ENCODE data around the gene TMEM259.

Gene TMEM259

DNA sequence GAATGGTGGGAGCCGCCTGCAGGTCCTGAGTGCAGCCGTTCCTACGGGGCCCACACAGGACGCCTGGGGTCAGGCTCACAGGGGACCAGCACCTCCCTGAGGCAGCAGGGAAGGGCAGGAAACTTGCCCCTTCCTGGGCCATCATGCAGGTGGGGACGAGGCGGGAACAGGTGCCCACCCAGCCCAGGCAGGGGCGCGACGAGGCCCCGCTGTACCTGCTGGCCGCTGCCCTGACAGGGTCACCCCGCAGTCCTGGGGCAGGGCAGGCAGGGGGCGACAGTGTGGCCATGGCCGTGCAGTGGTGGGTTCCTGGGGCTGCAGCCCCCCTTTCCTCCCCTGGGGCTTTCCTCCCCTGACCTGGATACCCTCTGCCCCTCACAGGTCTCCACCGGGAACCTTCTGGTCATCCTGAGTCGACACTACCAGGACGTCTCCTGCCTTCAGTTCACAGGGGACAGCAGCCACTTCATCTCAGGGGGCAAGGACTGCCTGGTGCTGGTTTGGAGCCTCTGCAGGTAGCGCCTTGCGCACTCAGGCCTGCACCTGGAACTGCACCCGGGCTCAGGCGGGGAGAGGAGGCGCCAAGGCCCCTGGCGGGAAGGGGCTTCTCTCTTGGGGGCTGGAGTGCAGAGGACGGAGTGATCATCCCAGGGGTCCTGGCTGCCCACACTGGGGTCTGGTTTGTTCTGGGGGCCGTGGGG lies 31.4 kb downstream of the TMEM259 start:
- Histone ChIP-seq H3K9ac (ENCODE audit: low read depth, low read length) (no peak overlapping the region), H3K36me3 (ENCODE audit: insufficient read depth, low read length) (no peaks in the 10 kb centered on the region; the same call in 1 of the 2 replicates), H3K4me1 (ENCODE audit: insufficient read depth, low read length) (peaks cover 8% of the 10 kb centered on the region; the same call in 1 of the 2 replicates)

DNA sequence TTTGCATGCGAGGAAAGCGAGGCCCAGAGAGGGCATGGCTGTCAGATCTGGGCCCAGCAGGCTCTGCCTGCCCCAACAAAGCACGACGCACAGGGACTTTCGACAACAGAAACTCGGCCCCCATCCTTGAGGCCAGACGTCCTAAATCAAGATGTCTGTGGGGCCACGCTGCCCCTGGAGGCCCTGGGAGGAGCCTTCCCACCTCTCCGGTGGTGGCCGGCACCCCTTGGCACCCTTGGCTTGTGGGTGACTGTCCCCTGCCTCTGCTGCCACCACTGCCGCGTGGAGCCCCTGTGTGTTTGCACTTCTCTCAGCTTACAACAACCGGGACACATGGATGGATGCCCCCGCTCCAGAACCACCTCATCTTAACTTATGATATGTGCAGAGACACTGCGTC lies 32.4 kb downstream of the TMEM259 start:
- peaks cover 8% of the 10 kb centered on the region; the same call in 1 of the 2 replicates for H3K4me1 ChIP-seq (ENCODE audit: insufficient read depth, low read length)
- H3K9me3 ChIP-seq (ENCODE audit: control insufficient read depth, insufficient read depth, low read length) = no peaks in the 10 kb centered on the region
- no peak overlapping the region for H3K9ac ChIP-seq (ENCODE audit: low read depth, low read length)
- H3K36me3 ChIP-seq (ENCODE audit: insufficient read depth, low read length) = no peaks in the 10 kb centered on the region; the same call in 1 of the 2 replicates

More for the DNA sequence above, 31.4 kb downstream of the TMEM259 start:
- no peaks in the 10 kb centered on the region for H3K9me3 ChIP-seq (ENCODE audit: control insufficient read depth, insufficient read depth, low read length)

DNA sequence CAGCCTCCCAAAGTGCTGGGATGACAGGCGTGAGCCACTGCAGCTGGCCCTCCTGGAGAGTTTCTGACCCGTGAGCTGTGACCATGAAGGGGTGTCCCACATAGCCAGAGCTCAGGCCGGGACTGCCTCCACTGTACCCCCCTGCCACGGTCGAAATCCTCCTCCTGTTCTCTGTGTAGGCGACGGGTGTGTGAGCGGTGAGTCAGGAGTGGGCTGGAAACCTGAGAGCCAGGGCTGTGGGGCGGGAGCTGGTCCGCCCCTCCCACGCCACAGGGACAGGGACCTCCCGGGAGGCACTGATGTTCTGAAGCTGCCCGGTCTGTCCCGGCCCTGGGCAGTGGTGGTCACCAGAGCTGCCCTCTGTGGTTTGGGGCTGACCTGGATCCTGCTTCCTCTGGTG lies 32.8 kb downstream of the TMEM259 start:
- Histone ChIP-seq H3K9ac (ENCODE audit: low read depth, low read length) (no peak overlapping the region), H3K36me3 (ENCODE audit: insufficient read depth, low read length) (no peaks in the 10 kb centered on the region), H3K9me3 (ENCODE audit: control insufficient read depth, insufficient read depth, low read length) (no peaks in the 10 kb centered on the region), H3K4me1 (ENCODE audit: insufficient read depth, low read length) (peaks cover 8% of the 10 kb centered on the region; the same call in 1 of the 2 replicates)

DNA sequence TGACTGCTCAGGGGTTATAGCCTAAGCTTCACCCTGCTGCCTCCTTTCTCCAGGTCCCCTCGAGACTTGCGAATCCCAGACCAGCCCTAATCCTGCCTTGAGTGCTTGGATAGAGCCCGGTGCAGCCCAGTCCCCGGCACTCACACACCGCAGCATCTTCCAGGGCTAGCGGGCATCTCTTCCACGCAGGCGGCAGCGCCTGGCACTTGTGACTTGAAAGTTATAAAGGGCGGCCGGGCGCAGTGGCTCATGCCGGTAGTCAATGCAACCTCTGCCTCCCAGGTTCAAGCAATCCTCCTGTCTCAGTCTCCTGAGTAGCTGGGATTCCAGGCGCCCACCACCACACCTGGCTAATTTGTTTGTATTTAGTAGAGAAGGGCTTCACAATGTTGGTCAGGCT lies 34.8 kb downstream of the TMEM259 start:
- Histone ChIP-seq H3K9me3 (ENCODE audit: control insufficient read depth, insufficient read depth, low read length) (no peaks in the 10 kb centered on the region), H3K36me3 (ENCODE audit: insufficient read depth, low read length) (no peaks in the 10 kb centered on the region), H3K4me1 (ENCODE audit: insufficient read depth, low read length) (peaks cover 8% of the 10 kb centered on the region; the same call in 1 of the 2 replicates), H3K9ac (ENCODE audit: low read depth, low read length) (no peak overlapping the region)

DNA sequence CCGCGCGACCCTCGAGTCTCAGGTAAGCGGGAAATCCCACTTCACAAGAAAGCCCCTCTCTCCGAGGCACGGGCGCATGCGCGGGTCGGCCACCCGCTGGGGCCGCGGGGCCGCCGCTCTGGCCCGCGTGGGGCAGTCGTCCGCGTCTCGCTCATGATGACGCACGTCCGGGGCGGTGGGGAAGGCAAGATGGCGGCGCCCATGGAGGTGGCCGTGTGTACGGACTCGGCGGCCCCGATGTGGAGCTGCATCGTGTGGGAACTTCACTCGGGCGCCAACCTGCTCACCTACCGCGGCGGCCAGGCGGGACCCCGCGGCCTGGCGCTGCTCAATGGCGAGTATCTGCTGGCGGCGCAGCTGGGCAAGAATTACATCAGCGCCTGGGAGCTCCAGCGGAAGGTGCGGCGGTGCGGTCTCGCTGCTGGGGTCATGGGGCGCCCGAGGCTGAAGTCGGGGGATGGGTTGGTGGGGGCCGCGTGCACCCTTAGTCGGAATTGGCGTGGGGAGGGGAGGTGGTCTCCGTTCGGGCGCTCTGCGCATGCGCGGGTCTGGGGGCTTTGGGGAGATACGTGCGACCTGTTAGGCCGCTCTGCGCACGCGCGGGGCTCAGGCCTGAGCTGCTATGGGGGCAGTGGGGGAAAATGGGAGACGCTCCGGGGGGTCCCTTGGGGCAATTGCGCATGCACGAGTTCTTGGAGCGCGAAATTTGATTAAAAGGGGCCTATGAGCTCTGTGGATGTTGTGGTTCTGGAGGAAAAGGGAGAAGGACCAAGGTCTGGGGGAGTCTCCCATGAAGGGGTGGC lies 36.6 kb downstream of the TMEM259 start, which contains the start of gene WDR18:
WDR18 (plus strand) TSS at position 181 of the 803 bp plus-strand sequence; CDS start at position 190, 9 bp downstream.
- Histone ChIP-seq H3K4me1 (ENCODE audit: insufficient read depth, low read length) (peaks cover 5% of the 10 kb centered on the region; the same call in 1 of the 2 replicates), H3K9ac (ENCODE audit: low read depth, low read length) (peak within 1 kb of the TSS; percentile 98), H3K9me3 (ENCODE audit: control insufficient read depth, insufficient read depth, low read length) (no peaks in the 10 kb centered on the region), H3K36me3 (ENCODE audit: insufficient read depth, low read length) (no peaks in the 10 kb centered on the region)

DNA sequence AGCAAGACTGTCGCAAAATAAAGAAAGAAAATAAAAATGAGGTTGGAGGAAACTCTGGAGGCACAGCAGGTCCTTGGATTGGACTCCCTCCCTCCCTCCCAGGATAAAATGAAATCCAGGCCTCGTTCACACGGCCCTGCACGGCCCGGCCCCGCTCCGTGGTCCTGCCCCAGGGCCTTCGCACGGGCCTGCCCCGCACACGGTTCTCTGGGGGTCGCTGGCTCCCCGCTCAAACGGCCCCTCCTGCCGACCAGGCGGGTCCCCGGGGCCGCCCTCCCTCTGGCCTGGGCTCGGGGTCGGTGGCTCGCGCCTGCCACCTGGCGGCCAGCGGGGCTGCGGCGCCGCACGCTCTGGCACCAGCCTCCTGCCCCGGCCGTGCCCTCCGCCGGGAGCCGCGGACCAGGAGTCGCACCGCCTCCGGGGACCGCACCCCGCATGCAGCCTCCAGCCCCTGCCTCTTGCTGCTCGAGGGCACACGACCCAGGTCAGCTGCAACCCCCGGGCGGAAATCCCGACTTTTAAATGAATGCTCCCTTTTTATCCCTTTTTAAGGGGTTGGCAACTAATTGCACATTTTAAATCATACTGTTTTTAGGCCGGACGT lies 38.3 kb downstream of the TMEM259 start:
- no peaks in the 10 kb centered on the region for H3K9me3 ChIP-seq (ENCODE audit: control insufficient read depth, insufficient read depth, low read length)
- peaks cover 8% of the 10 kb centered on the region; the same call in 1 of the 2 replicates for H3K4me1 ChIP-seq (ENCODE audit: insufficient read depth, low read length)
- H3K36me3 ChIP-seq (ENCODE audit: insufficient read depth, low read length) = no peaks in the 10 kb centered on the region
- peak overlapping the region; percentile 31 for H3K9ac ChIP-seq (ENCODE audit: low read depth, low read length)

DNA sequence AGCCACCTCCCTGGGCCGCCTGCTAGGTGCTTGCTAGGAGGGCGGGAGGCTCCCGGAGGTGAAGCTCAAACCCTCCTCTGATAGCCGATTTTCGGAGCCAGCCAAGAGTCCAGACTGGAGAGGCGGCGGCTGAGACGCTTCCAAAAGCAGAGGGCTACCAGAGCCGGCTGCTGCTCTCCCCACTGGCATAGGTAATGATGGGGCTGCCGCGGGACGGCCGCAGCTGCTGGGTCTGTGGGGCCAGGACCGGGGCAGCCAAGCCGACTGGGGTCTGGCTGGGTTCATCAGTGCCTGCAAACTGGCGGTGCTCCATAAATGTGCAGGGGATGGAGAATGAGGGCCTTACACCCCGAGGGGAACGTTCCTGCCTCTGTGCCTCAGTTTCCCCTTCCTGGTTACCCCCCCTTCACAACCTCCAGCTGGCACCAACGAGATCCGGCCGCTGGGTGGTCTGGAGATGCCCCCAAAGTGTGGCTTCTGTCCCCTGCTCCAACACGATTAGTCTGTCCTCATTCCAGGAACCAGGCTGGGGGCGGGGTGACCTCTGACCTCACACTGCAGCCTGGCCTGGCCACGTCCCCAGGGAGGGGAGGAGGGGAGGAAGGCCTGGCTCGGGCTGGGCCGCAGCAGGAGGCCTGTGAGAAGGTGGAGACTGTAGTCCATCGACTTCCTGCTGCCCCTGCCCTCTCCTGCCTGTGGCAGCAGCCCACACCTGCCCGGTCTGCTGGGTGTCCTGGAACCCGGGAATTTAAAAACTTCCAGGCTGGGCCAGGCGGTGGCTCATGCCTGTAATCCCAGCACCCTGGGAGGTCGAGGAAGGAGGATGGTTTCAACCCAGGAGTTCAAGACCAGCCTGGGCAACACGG lies 40.6 kb downstream of the TMEM259 start:
- Histone ChIP-seq H3K9ac (ENCODE audit: low read depth, low read length) (peak overlapping the region; percentile 16; the same call in 1 of the 2 replicates), H3K36me3 (ENCODE audit: insufficient read depth, low read length) (no peaks in the 10 kb centered on the region), H3K4me1 (ENCODE audit: insufficient read depth, low read length) (peaks cover 8% of the 10 kb centered on the region; the same call in 1 of the 2 replicates), H3K9me3 (ENCODE audit: control insufficient read depth, insufficient read depth, low read length) (no peaks in the 10 kb centered on the region)

DNA sequence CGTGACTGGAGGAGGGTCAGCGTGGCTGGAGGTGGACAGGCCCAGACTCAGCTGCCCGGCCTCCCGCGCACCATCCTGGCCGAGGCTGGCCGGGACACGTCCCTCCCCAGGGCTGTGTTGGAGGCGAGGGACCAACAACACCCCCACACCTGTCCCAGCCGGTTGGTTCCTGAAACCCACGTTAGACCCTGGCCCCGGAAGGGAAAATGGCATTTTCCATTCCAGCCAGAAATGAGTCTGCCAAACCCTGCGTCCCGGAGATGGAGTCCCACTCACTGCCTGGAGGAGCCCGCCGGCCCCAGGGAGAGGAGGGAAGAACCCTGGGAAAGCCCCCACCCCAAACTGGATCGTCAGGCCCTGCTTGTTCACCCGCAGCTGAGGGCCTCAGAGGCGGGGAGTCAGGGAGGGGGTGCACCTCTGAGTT lies 41.6 kb downstream of the TMEM259 start:
- Histone ChIP-seq H3K9me3 (ENCODE audit: control insufficient read depth, insufficient read depth, low read length) (no peaks in the 10 kb centered on the region), H3K9ac (ENCODE audit: low read depth, low read length) (no peak overlapping the region), H3K36me3 (ENCODE audit: insufficient read depth, low read length) (no peaks in the 10 kb centered on the region), H3K4me1 (ENCODE audit: insufficient read depth, low read length) (peaks cover 8% of the 10 kb centered on the region; the same call in 1 of the 2 replicates)

DNA sequence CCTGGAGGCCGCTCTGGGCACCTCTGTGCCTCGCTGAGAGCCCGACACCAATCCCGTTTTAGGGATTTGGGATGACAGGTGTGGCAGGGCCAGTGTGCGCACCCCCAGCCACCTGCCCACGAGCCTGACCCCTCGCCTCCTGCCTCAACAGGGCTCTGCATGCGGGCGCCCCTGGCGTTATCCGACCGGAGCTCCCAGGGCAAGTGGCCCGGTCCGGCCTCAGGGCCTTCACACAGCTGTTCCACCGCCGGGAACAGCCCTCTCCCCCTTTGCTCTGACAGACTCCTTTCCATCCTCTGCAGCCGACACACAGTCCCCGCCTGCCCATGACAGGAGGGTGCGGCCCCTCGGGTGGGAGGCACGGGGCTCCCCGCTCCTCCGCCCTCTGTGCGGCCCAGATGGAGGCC lies 43.9 kb downstream of the TMEM259 start:
- Histone ChIP-seq H3K9me3 (ENCODE audit: control insufficient read depth, insufficient read depth, low read length) (no peaks in the 10 kb centered on the region), H3K4me1 (ENCODE audit: insufficient read depth, low read length) (peaks cover 8% of the 10 kb centered on the region; the same call in 1 of the 2 replicates), H3K36me3 (ENCODE audit: insufficient read depth, low read length) (0 out of 2 replicates have a peak, but pooled peaks cover 3% of the 10 kb centered on the region), H3K9ac (ENCODE audit: low read depth, low read length) (no peak overlapping the region)

DNA sequence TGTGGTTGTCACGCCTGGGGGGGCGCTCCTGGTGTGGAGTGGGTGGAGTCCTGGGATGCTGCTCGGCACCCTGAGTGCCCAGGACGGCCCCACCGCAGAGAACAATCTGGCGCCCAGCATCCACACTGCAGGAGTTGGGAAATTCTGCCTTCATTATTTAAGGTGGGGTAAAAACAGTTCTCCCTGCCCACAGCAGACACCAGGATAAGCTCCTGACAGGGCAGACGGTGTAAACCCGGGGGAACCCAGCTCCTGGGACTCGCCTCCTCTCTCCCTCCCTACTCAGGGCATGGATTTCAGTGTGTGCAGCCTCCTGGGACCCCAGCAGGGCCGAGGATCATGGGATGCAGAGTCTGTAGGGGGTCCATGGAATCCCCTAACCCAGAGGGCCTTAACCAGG lies 44.4 kb downstream of the TMEM259 start:
- Histone ChIP-seq H3K9ac (ENCODE audit: low read depth, low read length) (no peak overlapping the region), H3K9me3 (ENCODE audit: control insufficient read depth, insufficient read depth, low read length) (no peaks in the 10 kb centered on the region), H3K36me3 (ENCODE audit: insufficient read depth, low read length) (0 out of 2 replicates have a peak, but pooled peaks cover 4% of the 10 kb centered on the region), H3K4me1 (ENCODE audit: insufficient read depth, low read length) (peaks cover 8% of the 10 kb centered on the region; the same call in 1 of the 2 replicates)

DNA sequence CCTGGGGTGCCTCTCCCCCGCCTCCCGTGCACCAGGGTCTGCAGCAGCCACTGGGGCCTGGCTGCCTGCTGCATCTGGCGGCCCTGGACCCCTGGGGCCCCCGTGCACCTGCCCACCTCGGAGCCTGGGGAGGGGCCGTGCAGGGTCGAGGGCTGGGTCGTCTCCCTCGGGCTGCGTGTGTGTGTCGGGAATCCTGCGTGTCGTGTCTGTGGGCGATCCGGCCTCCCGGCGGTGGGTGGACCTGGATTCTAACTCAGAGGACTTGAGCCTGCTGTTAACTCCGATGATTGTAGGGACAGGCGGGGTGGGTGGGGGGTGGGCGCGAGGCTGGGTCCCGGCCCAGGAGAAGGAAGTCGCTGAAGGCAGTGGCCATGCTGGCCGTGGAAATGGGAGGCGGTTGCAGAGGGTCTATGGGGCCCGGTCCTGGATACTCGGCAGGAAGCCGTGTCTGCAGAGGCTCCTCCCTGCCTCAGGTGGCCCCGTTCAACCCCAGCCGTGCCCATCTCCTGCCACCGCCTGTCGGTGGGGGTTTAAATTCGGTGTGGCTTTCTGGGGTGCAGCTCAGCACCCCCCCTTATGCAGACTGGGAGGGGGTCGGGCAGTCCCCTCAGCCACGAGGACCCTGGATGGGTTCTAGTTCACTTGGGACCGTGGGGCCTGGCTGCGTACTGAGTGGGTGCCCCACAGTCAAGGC lies 46.2 kb downstream of the TMEM259 start:
- H3K36me3 ChIP-seq (ENCODE audit: insufficient read depth, low read length) = peaks cover 15% of the 10 kb centered on the region
- peaks cover 5% of the 10 kb centered on the region; the same call in 1 of the 2 replicates for H3K9me3 ChIP-seq (ENCODE audit: control insufficient read depth, insufficient read depth, low read length)
- H3K9ac ChIP-seq (ENCODE audit: low read depth, low read length) = no peak overlapping the region
- peaks cover 4% of the 10 kb centered on the region; the same call in 1 of the 2 replicates for H3K4me1 ChIP-seq (ENCODE audit: insufficient read depth, low read length)

DNA sequence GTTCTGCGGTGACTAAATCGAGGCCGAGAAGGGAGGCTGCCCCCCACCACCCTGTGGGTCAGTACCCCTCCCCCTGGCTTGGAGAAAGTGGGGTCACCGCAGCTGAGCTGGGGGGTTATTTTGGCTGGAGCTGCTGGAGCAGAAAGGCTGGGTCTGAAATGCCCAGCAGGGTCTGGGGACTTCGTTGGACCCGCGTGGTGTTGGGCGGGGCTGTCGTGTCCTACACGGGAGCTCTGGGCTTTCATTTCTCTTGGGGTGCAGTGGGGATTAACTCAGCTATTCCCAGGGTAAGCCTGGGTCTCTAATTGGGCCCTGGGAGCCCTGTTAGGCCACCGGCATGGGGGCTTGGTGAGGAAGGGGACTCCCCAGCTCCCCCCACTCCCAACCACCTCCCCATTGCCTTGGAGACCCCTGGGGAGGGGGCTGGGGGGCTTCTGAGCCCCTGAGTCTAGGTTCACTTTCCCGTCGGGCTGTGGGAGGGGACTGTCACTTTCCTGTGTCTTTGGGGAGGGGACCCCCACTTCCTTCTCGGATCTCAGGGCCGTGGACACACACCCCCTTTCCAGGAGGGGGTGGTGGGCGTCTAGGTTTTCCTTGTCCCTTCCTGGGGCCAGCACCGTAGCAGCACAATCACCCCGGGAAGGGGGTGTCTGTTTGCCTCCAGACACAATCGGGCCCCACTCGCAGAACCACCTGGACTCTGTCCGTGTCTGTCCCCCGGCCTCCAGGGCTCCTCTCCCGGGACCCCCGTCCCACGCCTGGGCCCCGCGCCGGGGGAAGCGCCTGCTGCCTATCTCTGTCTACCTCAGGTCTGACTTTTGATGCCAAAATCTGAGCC lies 47.0 kb downstream of the TMEM259 start:
- H3K4me1 ChIP-seq (ENCODE audit: insufficient read depth, low read length) = no peaks in the 10 kb centered on the region; the same call in 1 of the 2 replicates
- H3K9ac ChIP-seq (ENCODE audit: low read depth, low read length) = no peak overlapping the region
- H3K36me3 ChIP-seq (ENCODE audit: insufficient read depth, low read length) = peaks cover 16% of the 10 kb centered on the region
- peaks cover 5% of the 10 kb centered on the region; the same call in 1 of the 2 replicates for H3K9me3 ChIP-seq (ENCODE audit: control insufficient read depth, insufficient read depth, low read length)

All from ES-I3 (cell line).